ENCODE data around the gene TTLL7.

The TTLL7 gene

GRCh38 chr1:83912876-83913275, 86.1 kb downstream of the TTLL7 start:
- no peaks in the 10 kb centered on the region for H3K4me1 ChIP-seq (ENCODE audit: control extremely low read depth in 1 of 4, control insufficient read depth in 4 of 4, insufficient read depth in 4 of 4, low read length in 3 of 4)
- no peak for DNase-seq
- ChIA-PET CTCF (interaction anchor here (1.6 kb wide), 1 partner anchor 12 kb away, joined by 3 read pairs; no protein-coding TSS in a partner anchor), POLR2A (no interaction called here)
- no peaks in the 10 kb centered on the region for H3K9me3 ChIP-seq (ENCODE audit: control extremely low read depth in 1 of 5, control insufficient read depth in 4 of 5, insufficient read depth in 2 of 5, low read depth in 1 of 5, low read length in 4 of 5)
- no peak overlapping the region for H3K4me3 ChIP-seq (ENCODE audit: control insufficient read depth in 1 of 7, extremely low read depth in 1 of 7, insufficient read depth in 4 of 7, low read depth in 2 of 7, low read length in 6 of 7)
- no peaks in the 10 kb centered on the region for H3K27me3 ChIP-seq (replicated peaks in 2 of 5; ENCODE audit: control insufficient read depth in 4 of 5, insufficient read depth in 5 of 5, low read length in 4 of 5)
- WGBS (ENCODE audit: insufficient coverage), result 94% methylated on average over 2 of the region's 2 CpGs
- H3K27ac ChIP-seq (ENCODE audit: insufficient read depth in 1 of 2, low read depth in 1 of 2, low read length in 2 of 2, poor library complexity in 1 of 2, severe bottlenecking in 2 of 2), result no peak overlapping the region
- H3K36me3 ChIP-seq (ENCODE audit: control insufficient read depth in 4 of 4, insufficient read depth in 4 of 4, low read length in 3 of 4), result no peaks in the 10 kb centered on the region

GRCh38 chr1:83910461-83910860, 88.5 kb downstream of the TTLL7 start:
- Histone ChIP-seq H3K9me3 (ENCODE audit: control extremely low read depth in 1 of 5, control insufficient read depth in 4 of 5, insufficient read depth in 2 of 5, low read depth in 1 of 5, low read length in 4 of 5) (no peaks in the 10 kb centered on the region), H3K36me3 (ENCODE audit: control insufficient read depth in 4 of 4, insufficient read depth in 4 of 4, low read length in 3 of 4) (no peaks in the 10 kb centered on the region), H3K27ac (ENCODE audit: insufficient read depth in 1 of 2, low read depth in 1 of 2, low read length in 2 of 2, poor library complexity in 1 of 2, severe bottlenecking in 2 of 2) (no peak overlapping the region), H3K27me3 (replicated peaks in 2 of 5; ENCODE audit: control insufficient read depth in 4 of 5, insufficient read depth in 5 of 5, low read length in 4 of 5) (no peaks in the 10 kb centered on the region), H3K4me1 (ENCODE audit: control extremely low read depth in 1 of 4, control insufficient read depth in 4 of 4, insufficient read depth in 4 of 4, low read length in 3 of 4) (no peaks in the 10 kb centered on the region), H3K4me3 (ENCODE audit: control insufficient read depth in 1 of 7, extremely low read depth in 1 of 7, insufficient read depth in 4 of 7, low read depth in 2 of 7, low read length in 6 of 7) (no peak overlapping the region)
- DNase-seq, result peak in 1 of 3 donors; percentile 6
- ChIA-PET POLR2A (no interaction called here), CTCF (no interaction called here)
- WGBS (ENCODE audit: insufficient coverage), result 80% methylated on average over 1 of the region's 3 CpGs

GRCh38 chr1:83909687-83910086, 89.2 kb downstream of the TTLL7 start:
- Histone ChIP-seq H3K27me3 (replicated peaks in 2 of 5; ENCODE audit: control insufficient read depth in 4 of 5, insufficient read depth in 5 of 5, low read length in 4 of 5) (no peaks in the 10 kb centered on the region), H3K27ac (ENCODE audit: insufficient read depth in 1 of 2, low read depth in 1 of 2, low read length in 2 of 2, poor library complexity in 1 of 2, severe bottlenecking in 2 of 2) (no peak overlapping the region), H3K9me3 (ENCODE audit: control extremely low read depth in 1 of 5, control insufficient read depth in 4 of 5, insufficient read depth in 2 of 5, low read depth in 1 of 5, low read length in 4 of 5) (no peaks in the 10 kb centered on the region), H3K4me1 (ENCODE audit: control extremely low read depth in 1 of 4, control insufficient read depth in 4 of 4, insufficient read depth in 4 of 4, low read length in 3 of 4) (no peaks in the 10 kb centered on the region), H3K36me3 (ENCODE audit: control insufficient read depth in 4 of 4, insufficient read depth in 4 of 4, low read length in 3 of 4) (no peaks in the 10 kb centered on the region), H3K4me3 (ENCODE audit: control insufficient read depth in 1 of 7, extremely low read depth in 1 of 7, insufficient read depth in 4 of 7, low read depth in 2 of 7, low read length in 6 of 7) (no peak overlapping the region)
- no peak for DNase-seq
- CTCF ChIA-PET, result no interaction called here
- POLR2A ChIA-PET, result no interaction called here

- Histone ChIP-seq H3K4me1 (ENCODE audit: control extremely low read depth in 1 of 4, control insufficient read depth in 4 of 4, insufficient read depth in 4 of 4, low read length in 3 of 4) (no peaks in the 10 kb centered on the region), H3K27ac (ENCODE audit: insufficient read depth in 1 of 2, low read depth in 1 of 2, low read length in 2 of 2, poor library complexity in 1 of 2, severe bottlenecking in 2 of 2) (no peak overlapping the region), H3K36me3 (ENCODE audit: control insufficient read depth in 4 of 4, insufficient read depth in 4 of 4, low read length in 3 of 4) (no peaks in the 10 kb centered on the region), H3K9me3 (ENCODE audit: control extremely low read depth in 1 of 5, control insufficient read depth in 4 of 5, insufficient read depth in 2 of 5, low read depth in 1 of 5, low read length in 4 of 5) (no peaks in the 10 kb centered on the region), H3K4me3 (ENCODE audit: control insufficient read depth in 1 of 7, extremely low read depth in 1 of 7, insufficient read depth in 4 of 7, low read depth in 2 of 7, low read length in 6 of 7) (no peak overlapping the region), H3K27me3 (replicated peaks in 2 of 5; ENCODE audit: control insufficient read depth in 4 of 5, insufficient read depth in 5 of 5, low read length in 4 of 5) (no peaks in the 10 kb centered on the region)
- peak; percentile 36 to 61 (median 51) for DNase-seq
- CTCF ChIA-PET, result interaction anchor here (0.8 to 1.7 kb wide), 7 partner anchors 8 to 939 kb away, joined by 3 to 7 read pairs (median 3); no protein-coding TSS in a partner anchor
- no CpG with 5 or more reads among the region's 3 CpGs for WGBS (ENCODE audit: insufficient coverage)
- POLR2A ChIA-PET, result no interaction called here
Observed at GRCh38 chr1:83905315-83905907, 93.5 kb downstream of the TTLL7 start.

GRCh38 chr1:83901547-83902155, 97.3 kb downstream of the TTLL7 start:
- CTCF ChIA-PET, result no interaction called here

GRCh38 chr1:83900524-83900923, 98.4 kb downstream of the TTLL7 start:
- POLR2A ChIA-PET, result no interaction called here
- Histone ChIP-seq H3K27me3 (replicated peaks in 2 of 5; ENCODE audit: control insufficient read depth in 4 of 5, insufficient read depth in 5 of 5, low read length in 4 of 5) (no peaks in the 10 kb centered on the region), H3K27ac (ENCODE audit: insufficient read depth in 1 of 2, low read depth in 1 of 2, low read length in 2 of 2, poor library complexity in 1 of 2, severe bottlenecking in 2 of 2) (no peak overlapping the region), H3K36me3 (ENCODE audit: control insufficient read depth in 4 of 4, insufficient read depth in 4 of 4, low read length in 3 of 4) (no peaks in the 10 kb centered on the region), H3K9me3 (ENCODE audit: control extremely low read depth in 1 of 5, control insufficient read depth in 4 of 5, insufficient read depth in 2 of 5, low read depth in 1 of 5, low read length in 4 of 5) (no peaks in the 10 kb centered on the region), H3K4me3 (ENCODE audit: control insufficient read depth in 1 of 7, extremely low read depth in 1 of 7, insufficient read depth in 4 of 7, low read depth in 2 of 7, low read length in 6 of 7) (no peak overlapping the region), H3K4me1 (ENCODE audit: control extremely low read depth in 1 of 4, control insufficient read depth in 4 of 4, insufficient read depth in 4 of 4, low read length in 3 of 4) (no peaks in the 10 kb centered on the region)
- DNase-seq, result peak in 2 of 3 donors; percentile 10 to 26
- no CpG with 5 or more reads among the region's 3 CpGs for WGBS (ENCODE audit: insufficient coverage)
- CTCF ChIA-PET, result interaction anchor here (1.1 to 3.0 kb wide), 2 partner anchors 11 to 225 kb away, joined by 3 to 12 read pairs; no protein-coding TSS in a partner anchor

More at GRCh38 chr1:83901547-83902155, 97.3 kb downstream of the TTLL7 start:
- POLR2A ChIA-PET, result no interaction called here
- H3K36me3 ChIP-seq (ENCODE audit: control insufficient read depth in 4 of 4, insufficient read depth in 4 of 4, low read length in 3 of 4), result no peaks in the 10 kb centered on the region
- no peaks in the 10 kb centered on the region for H3K4me1 ChIP-seq (ENCODE audit: control extremely low read depth in 1 of 4, control insufficient read depth in 4 of 4, insufficient read depth in 4 of 4, low read length in 3 of 4)
- H3K9me3 ChIP-seq (ENCODE audit: control extremely low read depth in 1 of 5, control insufficient read depth in 4 of 5, insufficient read depth in 2 of 5, low read depth in 1 of 5, low read length in 4 of 5), result no peaks in the 10 kb centered on the region
- DNase-seq, result no peak
- no peak overlapping the region for H3K27ac ChIP-seq (ENCODE audit: insufficient read depth in 1 of 2, low read depth in 1 of 2, low read length in 2 of 2, poor library complexity in 1 of 2, severe bottlenecking in 2 of 2)
- no peak overlapping the region for H3K4me3 ChIP-seq (ENCODE audit: control insufficient read depth in 1 of 7, extremely low read depth in 1 of 7, insufficient read depth in 4 of 7, low read depth in 2 of 7, low read length in 6 of 7)
- 95% methylated on average over 3 of the region's 4 CpGs for WGBS (ENCODE audit: insufficient coverage)
- no peaks in the 10 kb centered on the region for H3K27me3 ChIP-seq (replicated peaks in 2 of 5; ENCODE audit: control insufficient read depth in 4 of 5, insufficient read depth in 5 of 5, low read length in 4 of 5)

GRCh38 chr1:83897516-83897915, 101.4 kb downstream of the TTLL7 start:
- WGBS (ENCODE audit: insufficient coverage), result no CpG with 5 or more reads among the region's 2 CpGs
- no peak overlapping the region for H3K27ac ChIP-seq (ENCODE audit: insufficient read depth in 1 of 2, low read depth in 1 of 2, low read length in 2 of 2, poor library complexity in 1 of 2, severe bottlenecking in 2 of 2)
- CTCF ChIA-PET, result interaction anchor here (0.6 to 2.1 kb wide), 2 partner anchors 9 to 85 kb away, joined by 3 to 6 read pairs; no protein-coding TSS in a partner anchor
- no peaks in the 10 kb centered on the region for H3K27me3 ChIP-seq (replicated peaks in 2 of 5; ENCODE audit: control insufficient read depth in 4 of 5, insufficient read depth in 5 of 5, low read length in 4 of 5)
- POLR2A ChIA-PET, result no interaction called here
- DNase-seq, result no peak
- H3K9me3 ChIP-seq (ENCODE audit: control extremely low read depth in 1 of 5, control insufficient read depth in 4 of 5, insufficient read depth in 2 of 5, low read depth in 1 of 5, low read length in 4 of 5), result no peaks in the 10 kb centered on the region
- H3K4me3 ChIP-seq (ENCODE audit: control insufficient read depth in 1 of 7, extremely low read depth in 1 of 7, insufficient read depth in 4 of 7, low read depth in 2 of 7, low read length in 6 of 7), result no peak overlapping the region
- no peaks in the 10 kb centered on the region for H3K4me1 ChIP-seq (ENCODE audit: control extremely low read depth in 1 of 4, control insufficient read depth in 4 of 4, insufficient read depth in 4 of 4, low read length in 3 of 4)
- H3K36me3 ChIP-seq (ENCODE audit: control insufficient read depth in 4 of 4, insufficient read depth in 4 of 4, low read length in 3 of 4), result no peaks in the 10 kb centered on the region
